GM12878 (cell line): ENCODE measurements around the gene UBAC2. TPM values are rescaled to one million over a fixed set of nuclear protein-coding genes. Genes with fewer than 3 reads are reported as not detected.

Experiments
- ATAC-seq: fragments of 200-7000 bp; cut with Tn5 transposase; 3 replicates; pipeline ENCODE4 v1.9.1; 2020; ENCODE audit warnings: mild to moderate bottlenecking, moderate library complexity
- BruUV-seq: library from RNA; stranded (reverse); fragments of 400-500 nt; replicated peaks from 2 replicates; lab custom pipeline; 2021; lab: Mats Ljungman, UMichigan
- CTCF ChIA-PET: fragments of 300-600 bp; sonication (Branson Sonifier 250); formaldehyde crosslinking; extraction: SDS; loops from one replicate; lab custom pipeline; 2021; ENCODE audit warnings: inconsistent platforms; lab: Yijun Ruan, JAX
- POLR2A ChIA-PET: fragments of 350-600 bp; formaldehyde crosslinking; extraction: SDS; loops from one replicate; lab custom pipeline; 2021; ENCODE audit warnings: inconsistent platforms; lab: Charles Lee
- RAD21 ChIA-PET: fragments of 300-600 bp; sonication (Branson Sonifier 250); formaldehyde crosslinking; loops from one replicate; lab custom pipeline; 2023; ENCODE audit warnings: antibody characterized with exemption; ENCODE audit not compliant: unreplicated experiment; lab: Charles Lee
- SMC1A ChIA-PET: fragments of 300-600 bp; sonication (Branson Sonifier 250); formaldehyde crosslinking; loops from one replicate; lab custom pipeline; 2023; ENCODE audit not compliant: unreplicated experiment, uncharacterized antibody; lab: Charles Lee
- DNase-seq: peaks from one replicate; pipeline ENCODE4 v3.0.0-alpha.2; 2011; ENCODE audit warnings: low read depth, low spot score
- FAIRE-seq: peaks from 3 replicates; lab custom pipeline; 2011; peaks lifted over from hg19 to GRCh38; lab: Jason Lieb, UNC
- H2AFZ ChIP-seq: 2 replicates; pipeline ENCODE4 v1.6.0; 2011; ENCODE audit warnings: low read depth, low read length, control low read depth; ENCODE audit not compliant: control insufficient read depth
- H3K27ac ChIP-seq: 2 replicates; pipeline ENCODE4 v1.5.1; 2011; ENCODE audit warnings: control low read depth; ENCODE audit not compliant: control insufficient read depth, insufficient read depth
- H3K27me3 ChIP-seq, 2 experiments: replicated peaks in 1 of 2; 2 replicates each; pipeline versions ENCODE4 v1.6.0 to v1.6.1; 2011; ENCODE audit warnings: low read length in 1 of 2; ENCODE audit not compliant: control insufficient read depth in 2 of 2, insufficient read depth in 2 of 2
- H3K36me3 ChIP-seq, 2 experiments: 2 replicates each; pipeline ENCODE4 v1.5.1; 2011; ENCODE audit warnings: low read length in 1 of 2; ENCODE audit not compliant: control insufficient read depth in 2 of 2, insufficient read depth in 2 of 2
- H3K4me1 ChIP-seq: 2 replicates; pipeline ENCODE4 v1.6.1; 2011; ENCODE audit warnings: mild to moderate bottlenecking, low read length, moderate library complexity, mixed read lengths; ENCODE audit not compliant: control insufficient read depth, insufficient read depth
- H3K4me2 ChIP-seq: 2 replicates; pipeline ENCODE4 v1.6.0; 2011; ENCODE audit warnings: control low read depth; ENCODE audit not compliant: control insufficient read depth, insufficient read depth
- H3K4me3 ChIP-seq: fragments of 200-600 bp; sonication (generic); 2 replicates; pipeline ENCODE4 v1.5.1; 2016
- H3K79me2 ChIP-seq: 2 replicates; pipeline ENCODE4 v1.6.0; 2011; ENCODE audit warnings: low read length; ENCODE audit not compliant: control insufficient read depth, insufficient read depth
- H3K9ac ChIP-seq: 2 replicates; pipeline ENCODE4 v1.8.0; 2011; ENCODE audit warnings: low read length, control low read depth, mixed read lengths; ENCODE audit not compliant: control insufficient read depth, insufficient read depth
- H3K9me3 ChIP-seq: replicated peaks from 3 replicates; pipeline ENCODE4 v1.5.1; 2011; ENCODE audit warnings: mild to moderate bottlenecking, low read length; ENCODE audit not compliant: control insufficient read depth, insufficient read depth
- H4K20me1 ChIP-seq: 2 replicates; pipeline ENCODE4 v1.6.0; 2011; ENCODE audit not compliant: control insufficient read depth, insufficient read depth
- BCL11A ChIP-seq: IDR thresholded peaks from 2 replicates; pipeline ENCODE4 v1.6.1; 2011; ENCODE audit warnings: low read depth, low read length
- CHD1 ChIP-seq: IDR thresholded peaks from 2 replicates; pipeline ENCODE4 v1.6.1; 2012; ENCODE audit warnings: low read depth, low read length, improper control_type of control experiment
- CHD4 ChIP-seq: fragments of 200-600 bp; sonication (generic); IDR thresholded peaks from 2 replicates; pipeline ENCODE4 v1.6.1; 2016; ENCODE audit warnings: mild to moderate bottlenecking
- DPF2 ChIP-seq: fragments of 450-650 bp; IDR thresholded peaks from 2 replicates; pipeline ENCODE4 v1.6.1; 2017; ENCODE audit warnings: mild to moderate bottlenecking
- MTA2 ChIP-seq: fragments of 450-650 bp; IDR thresholded peaks from 2 replicates; pipeline ENCODE4 v1.6.1; 2016; ENCODE audit warnings: low read depth, mild to moderate bottlenecking, moderate library complexity
- WGBS: methylation state at CpG from one replicate; pipeline ENCODE4 v1.1.6; 2016; ENCODE audit warnings: low lambda C conversion rate; ENCODE audit not compliant: insufficient replicate concordance, insufficient coverage; ENCODE audit errors: missing lambda C conversion rate; 5-methylcytosine and 5-hydroxymethylcytosine counted together
- in situ Hi-C: fragments of 300-500 bp; cut with MboI; formaldehyde crosslinking; loops from 9 replicates; pipeline ENCODE4 v1.14.3; 2018; ENCODE audit warnings: mixed read lengths
- intact Hi-C: fragments of 100-400 bp; cut with micrococcal nuclease; formaldehyde crosslinking; loops from one replicate; pipeline ENCODE4 v1.14.2; 2022; ENCODE audit not compliant: unreplicated experiment
- polyA plus RNA-seq, 11 experiments: library from polyadenylated mRNA; depleted of rRNA in 4 of 11; unstranded in 6 of 11; stranded (reverse) in 5 of 11; fragments of >200 nt; fragmentation: Nextera tagmentation in 4 of 11; fragmentation: Illumina TruSeq in 1 of 11; extraction: Ambion mirVana in 4 of 11; extraction: Trizol in 1 of 11; gene quantifications; 1 replicate in 1 of 11; 2 replicates in 10 of 11; pipeline versions ENCODE4 v1.2.1 to v1.2.3, GENCODE V29; 2011 to 2016; ENCODE audit warnings: inconsistent platforms in 2 of 11, missing spikeins in 2 of 11, low read depth in 1 of 11
- total RNA-seq, 4 experiments: library from RNA; depleted of rRNA in 3 of 4; stranded (reverse); fragments of >200 nt in 3 of 4; fragmentation: Illumina TruSeq in 1 of 4; extraction: Trizol in 1 of 4; gene quantifications; 2 replicates each; pipeline versions ENCODE4 v1.2.1 to v1.2.3, GENCODE V29; 2013 to 2021
- TF ChIP-seq, protein P1 (sequence below): fragments of 450-650 bp; IDR thresholded peaks from 2 replicates; pipeline ENCODE4 v1.6.1; 2018; ENCODE audit warnings: mild to moderate bottlenecking, low read depth, moderate library complexity; ENCODE audit not compliant: partially characterized antibody
- TF ChIP-seq, protein P2 (sequence below): fragments of 150-350 bp; IDR thresholded peaks from 2 replicates; pipeline ENCODE4 v1.6.1; 2016; ENCODE audit warnings: low read depth, low read length

Gene UBAC2
- total and polyA plus RNA-seq, 10 of the 15 experiments (the other 5 are each of a cell fraction or from before 2014, with no cell fraction given), result 3.0 to 54.6 (median 17.4) TPM

DNA sequence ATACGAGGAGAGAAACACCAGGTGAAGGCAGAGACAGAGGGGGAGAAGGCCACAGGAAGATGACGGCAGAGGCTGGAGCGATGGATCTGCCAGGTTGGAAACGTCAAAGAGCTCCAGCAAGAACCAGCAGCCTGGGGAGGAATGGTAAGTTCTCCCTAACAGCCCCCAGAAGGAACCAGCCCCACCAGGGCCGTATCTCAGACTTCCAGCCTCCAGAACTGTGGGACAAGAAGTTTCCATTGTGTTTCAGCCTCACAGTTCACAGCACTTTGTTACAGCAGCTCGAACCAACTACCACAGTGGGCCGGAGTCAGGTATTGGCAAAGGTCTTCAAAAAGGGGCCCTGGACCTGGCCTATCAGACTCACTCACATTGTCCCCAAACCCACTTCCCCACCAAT lies 195.8 kb downstream of the UBAC2 start (continued):
- TF ChIP-seq, protein P1, sequence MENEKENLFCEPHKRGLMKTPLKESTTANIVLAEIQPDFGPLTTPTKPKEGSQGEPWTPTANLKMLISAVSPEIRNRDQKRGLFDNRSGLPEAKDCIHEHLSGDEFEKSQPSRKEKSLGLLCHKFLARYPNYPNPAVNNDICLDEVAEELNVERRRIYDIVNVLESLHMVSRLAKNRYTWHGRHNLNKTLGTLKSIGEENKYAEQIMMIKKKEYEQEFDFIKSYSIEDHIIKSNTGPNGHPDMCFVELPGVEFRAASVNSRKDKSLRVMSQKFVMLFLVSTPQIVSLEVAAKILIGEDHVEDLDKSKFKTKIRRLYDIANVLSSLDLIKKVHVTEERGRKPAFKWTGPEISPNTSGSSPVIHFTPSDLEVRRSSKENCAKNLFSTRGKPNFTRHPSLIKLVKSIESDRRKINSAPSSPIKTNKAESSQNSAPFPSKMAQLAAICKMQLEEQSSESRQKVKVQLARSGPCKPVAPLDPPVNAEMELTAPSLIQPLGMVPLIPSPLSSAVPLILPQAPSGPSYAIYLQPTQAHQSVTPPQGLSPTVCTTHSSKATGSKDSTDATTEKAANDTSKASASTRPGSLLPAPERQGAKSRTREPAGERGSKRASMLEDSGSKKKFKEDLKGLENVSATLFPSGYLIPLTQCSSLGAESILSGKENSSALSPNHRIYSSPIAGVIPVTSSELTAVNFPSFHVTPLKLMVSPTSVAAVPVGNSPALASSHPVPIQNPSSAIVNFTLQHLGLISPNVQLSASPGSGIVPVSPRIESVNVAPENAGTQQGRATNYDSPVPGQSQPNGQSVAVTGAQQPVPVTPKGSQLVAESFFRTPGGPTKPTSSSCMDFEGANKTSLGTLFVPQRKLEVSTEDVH, result no peak
- TF ChIP-seq BCL11A (no peak), CHD4 (no peak), DPF2 (no peak)

GRCh38 chr13:99398071-99398470 lies 197.4 kb downstream of the UBAC2 start:
- ChIA-PET SMC1A (interaction anchor here (0.7 to 1.6 kb wide), 7 partner anchors 9 to 426 kb away, joined by 3 to 9 read pairs (median 4); no protein-coding TSS in a partner anchor), CTCF (interaction anchor here (0.6 to 1.8 kb wide), 4 partner anchors 10 to 128 kb away, joined by 3 to 6 read pairs (median 4); no protein-coding TSS in a partner anchor), RAD21 (no interaction called here), POLR2A (no interaction called here)
- 86% methylated on average over 9 of the region's 9 CpGs for WGBS
- ATAC-seq (no peak), FAIRE-seq (no peak), DNase-seq (no peak)
- Histone ChIP-seq H3K36me3 (no peaks in the 10 kb centered on the region), H3K9me3 (no peaks in the 10 kb centered on the region), H3K4me2 (no peak overlapping the region), H3K9ac (no peak overlapping the region), H3K4me3 (no peak overlapping the region), H4K20me1 (no peaks in the 10 kb centered on the region), H2AFZ (no peak overlapping the region), H3K27me3 (no peaks in the 10 kb centered on the region), H3K27ac (no peak overlapping the region), H3K4me1 (no peaks in the 10 kb centered on the region), H3K79me2 (no peaks in the 10 kb centered on the region)
- TF ChIP-seq, protein P2, sequence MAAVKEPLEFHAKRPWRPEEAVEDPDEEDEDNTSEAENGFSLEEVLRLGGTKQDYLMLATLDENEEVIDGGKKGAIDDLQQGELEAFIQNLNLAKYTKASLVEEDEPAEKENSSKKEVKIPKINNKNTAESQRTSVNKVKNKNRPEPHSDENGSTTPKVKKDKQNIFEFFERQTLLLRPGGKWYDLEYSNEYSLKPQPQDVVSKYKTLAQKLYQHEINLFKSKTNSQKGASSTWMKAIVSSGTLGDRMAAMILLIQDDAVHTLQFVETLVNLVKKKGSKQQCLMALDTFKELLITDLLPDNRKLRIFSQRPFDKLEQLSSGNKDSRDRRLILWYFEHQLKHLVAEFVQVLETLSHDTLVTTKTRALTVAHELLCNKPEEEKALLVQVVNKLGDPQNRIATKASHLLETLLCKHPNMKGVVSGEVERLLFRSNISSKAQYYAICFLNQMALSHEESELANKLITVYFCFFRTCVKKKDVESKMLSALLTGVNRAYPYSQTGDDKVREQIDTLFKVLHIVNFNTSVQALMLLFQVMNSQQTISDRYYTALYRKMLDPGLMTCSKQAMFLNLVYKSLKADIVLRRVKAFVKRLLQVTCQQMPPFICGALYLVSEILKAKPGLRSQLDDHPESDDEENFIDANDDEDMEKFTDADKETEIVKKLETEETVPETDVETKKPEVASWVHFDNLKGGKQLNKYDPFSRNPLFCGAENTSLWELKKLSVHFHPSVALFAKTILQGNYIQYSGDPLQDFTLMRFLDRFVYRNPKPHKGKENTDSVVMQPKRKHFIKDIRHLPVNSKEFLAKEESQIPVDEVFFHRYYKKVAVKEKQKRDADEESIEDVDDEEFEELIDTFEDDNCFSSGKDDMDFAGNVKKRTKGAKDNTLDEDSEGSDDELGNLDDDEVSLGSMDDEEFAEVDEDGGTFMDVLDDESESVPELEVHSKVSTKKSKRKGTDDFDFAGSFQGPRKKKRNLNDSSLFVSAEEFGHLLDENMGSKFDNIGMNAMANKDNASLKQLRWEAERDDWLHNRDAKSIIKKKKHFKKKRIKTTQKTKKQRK, result no peak
- TF ChIP-seq MTA2 (no peak), CHD1 (no peak)
- in situ Hi-C loops, result no loop called here
- no TSS peak for BruUV-seq
- intact Hi-C loops, result no loop called here
